HG03060 (cell line): Measurements from ENCODE around the gene MBNL1.

Source experiments
- ATAC-seq: cut with Tn5 transposase; IDR thresholded peaks from one replicate; pipeline ENCODE4 v1.9.1; 2021; ENCODE audit warnings: low read depth, moderate number of reproducible peaks; ENCODE audit not compliant: unreplicated experiment

Gene MBNL1

GRCh38 chr3:152511904-152512303, 243.2 kb downstream of the MBNL1 start:
- ATAC-seq, result peak; percentile 75

GRCh38 chr3:152513301-152513960, 244.7 kb downstream of the MBNL1 start:
- ATAC-seq, result no peak
